CD4-positive, alpha-beta memory T cell (primary cell): ENCODE data around the gene SLC49A3. TPM values are rescaled to one million over a fixed set of nuclear protein-coding genes. Genes with fewer than 3 reads are reported as not detected.

Experiments used
- CTCF ChIA-PET: fragments of 350-600 bp; sonication (Branson Sonifier 250); formaldehyde crosslinking; loops from one replicate; lab custom pipeline; 2021; ENCODE audit warnings: inconsistent platforms; ENCODE audit not compliant: partially characterized antibody; lab: Charles Lee
- POLR2A ChIA-PET: fragments of 350-600 bp; sonication (Branson Sonifier 250); formaldehyde crosslinking; loops from one replicate; lab custom pipeline; 2021; ENCODE audit not compliant: partially characterized antibody; lab: Charles Lee
- DNase-seq, 5 donors: peaks; one replicate each; pipeline versions ENCODE4 v3.0.0 to v3.0.0-alpha.2; 2020 to 2022; ENCODE audit warnings: mixed read lengths in 1 of 5
- H3K27ac ChIP-seq: one replicate; pipeline ENCODE4 v1.7.0; 2013; ENCODE audit warnings: low read depth, low read length
- H3K27me3 ChIP-seq: 2 replicates; pipeline ENCODE4 v1.7.0; 2013; ENCODE audit warnings: mild to moderate bottlenecking, low read length, moderate library complexity; ENCODE audit not compliant: insufficient read depth
- H3K36me3 ChIP-seq: 2 replicates; pipeline ENCODE4 v1.7.0; 2013; ENCODE audit warnings: mild to moderate bottlenecking, low read length, moderate library complexity; ENCODE audit not compliant: insufficient read depth
- H3K4me1 ChIP-seq: 2 replicates; pipeline ENCODE4 v1.7.0; 2013; ENCODE audit warnings: mild to moderate bottlenecking, low read length, moderate library complexity; ENCODE audit not compliant: insufficient read depth
- H3K4me3 ChIP-seq, 2 donors: one replicate each; pipeline ENCODE4 v1.7.0; 2013; ENCODE audit warnings: low read length in 2 of 2, mild to moderate bottlenecking in 1 of 2
- H3K9me3 ChIP-seq, 2 donors: one replicate each; pipeline ENCODE4 v1.7.0; 2013; ENCODE audit warnings: low read length in 2 of 2, control low read depth in 1 of 2; ENCODE audit not compliant: control insufficient read depth in 1 of 2
- H3K27ac Mint-ChIP-seq, 7 donors: one replicate each; pipeline ENCODE4 v1.8.0; 2020 to 2021; ENCODE audit warnings: mixed read lengths in 7 of 7, mild to moderate bottlenecking in 6 of 7, inconsistent platforms in 3 of 7, moderate library complexity in 3 of 7
- H3K27me3 Mint-ChIP-seq, 2 donors: one replicate each; pipeline ENCODE4 v1.8.0; 2020 to 2021; ENCODE audit warnings: mixed read lengths in 2 of 2
- H3K36me3 Mint-ChIP-seq, 2 donors: one replicate each; pipeline ENCODE4 v1.8.0; 2020 to 2021; ENCODE audit warnings: mixed read lengths in 2 of 2, inconsistent platforms in 1 of 2, mild to moderate bottlenecking in 1 of 2
- H3K4me1 Mint-ChIP-seq, 4 donors: one replicate each; pipeline ENCODE4 v1.8.0; 2020 to 2021; ENCODE audit warnings: mixed read lengths in 4 of 4, mild to moderate bottlenecking in 1 of 4
- H3K4me3 Mint-ChIP-seq, 8 donors: one replicate each; pipeline ENCODE4 v1.8.0; 2020 to 2021; ENCODE audit warnings: mixed read lengths in 8 of 8, mild to moderate bottlenecking in 7 of 8, moderate library complexity in 6 of 8, inconsistent platforms in 3 of 8
- H3K9me3 Mint-ChIP-seq, 8 donors: one replicate each; pipeline ENCODE4 v1.8.0; 2020 to 2021; ENCODE audit warnings: mixed read lengths in 8 of 8, mild to moderate bottlenecking in 5 of 8, inconsistent platforms in 3 of 8, moderate library complexity in 1 of 8
- intact Hi-C: fragments of 100-400 bp; cut with micrococcal nuclease; formaldehyde crosslinking; loops from one replicate; pipeline ENCODE4 v1.15.1; 2023
- polyA plus RNA-seq, 2 donors: library from polyadenylated mRNA; unstranded; fragments of 300-500 nt; fragmentation: Illumina TruSeq; gene quantifications; one replicate each; pipeline ENCODE4 v1.2.3, GENCODE V29; 2021
- total RNA-seq, 2 experiments: library from RNA; stranded (reverse); gene quantifications; one replicate each; pipeline ENCODE4 v1.2.3, GENCODE V29; 2021

SLC49A3 gene
- total and polyA plus RNA-seq, 4 experiments from 2014 or later, result 1.0 to 1.7 TPM; not detected in 2

DNA sequence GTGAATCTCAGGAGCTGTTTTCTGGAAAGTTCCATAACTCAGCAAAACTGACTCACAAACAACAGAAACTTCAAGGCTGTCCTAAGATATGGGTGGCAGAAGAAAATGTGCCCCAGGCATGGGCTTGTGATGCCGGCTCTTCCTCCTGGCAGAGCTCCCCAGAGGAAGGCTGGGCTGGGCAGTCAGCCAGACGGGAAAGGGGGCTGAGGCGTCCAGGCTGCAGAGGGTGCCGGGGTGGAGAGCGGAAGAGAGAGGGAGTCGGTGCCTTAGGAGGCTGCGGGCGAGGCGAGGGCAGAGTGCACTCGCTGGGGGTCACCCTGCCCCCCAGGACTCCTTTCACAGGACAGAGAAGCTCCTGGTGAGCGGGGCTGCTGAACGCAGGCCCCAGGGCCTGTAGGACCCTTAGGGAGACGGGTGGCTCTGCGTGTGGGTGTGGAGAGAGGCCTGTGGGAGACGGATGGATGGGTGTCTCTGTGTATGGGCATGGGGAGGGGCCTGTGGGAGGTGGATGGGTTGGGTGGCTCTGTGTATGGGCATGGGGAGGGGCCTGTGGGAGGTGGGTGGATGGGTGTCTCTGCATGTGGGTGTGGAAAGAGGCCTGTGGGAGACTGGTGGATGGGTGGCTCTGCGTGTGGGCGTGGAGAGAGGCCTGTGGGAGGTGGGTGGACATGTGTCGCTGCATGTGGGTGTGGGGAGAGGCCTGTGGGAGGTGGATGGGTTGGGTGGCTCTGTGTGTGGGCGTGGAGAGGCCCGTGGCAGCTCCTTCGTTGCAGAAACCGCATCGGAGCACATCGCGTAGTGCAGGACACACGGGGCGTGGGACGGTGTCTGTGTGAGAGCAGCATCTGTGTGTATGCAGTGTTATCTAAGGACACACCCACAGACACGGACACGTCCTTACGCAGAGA lies 32.6 kb upstream of the SLC49A3 start:
- intact Hi-C loops, result no loop called here
- H3K36me3 Mint-ChIP-seq, result peaks cover 8 to 11% of the 10 kb centered on the region in 2 donors
- H3K4me1 Mint-ChIP-seq, result peaks cover 8 to 33% (median 14%) of the 10 kb centered on the region in 4 donors
- peak overlapping the region in 1 of 7 donors; percentile 7 for H3K27ac Mint-ChIP-seq
- Histone ChIP-seq H3K27ac (no peak overlapping the region), H3K4me3 (no peak overlapping the region), H3K36me3 (no peaks in the 10 kb centered on the region), H3K9me3 (no peaks in the 10 kb centered on the region), H3K27me3 (no peaks in the 10 kb centered on the region), H3K4me1 (no peaks in the 10 kb centered on the region)
- ChIA-PET POLR2A (interaction anchor here (0.5 kb wide), 1 partner anchor 9 kb away, joined by 5 read pairs; no protein-coding TSS in a partner anchor), CTCF (no interaction called here)
- H3K27me3 Mint-ChIP-seq, result no peaks in the 10 kb centered on the region
- no peak for DNase-seq
- H3K9me3 Mint-ChIP-seq, result no peaks in the 10 kb centered on the region
- H3K4me3 Mint-ChIP-seq, result no peak overlapping the region

DNA sequence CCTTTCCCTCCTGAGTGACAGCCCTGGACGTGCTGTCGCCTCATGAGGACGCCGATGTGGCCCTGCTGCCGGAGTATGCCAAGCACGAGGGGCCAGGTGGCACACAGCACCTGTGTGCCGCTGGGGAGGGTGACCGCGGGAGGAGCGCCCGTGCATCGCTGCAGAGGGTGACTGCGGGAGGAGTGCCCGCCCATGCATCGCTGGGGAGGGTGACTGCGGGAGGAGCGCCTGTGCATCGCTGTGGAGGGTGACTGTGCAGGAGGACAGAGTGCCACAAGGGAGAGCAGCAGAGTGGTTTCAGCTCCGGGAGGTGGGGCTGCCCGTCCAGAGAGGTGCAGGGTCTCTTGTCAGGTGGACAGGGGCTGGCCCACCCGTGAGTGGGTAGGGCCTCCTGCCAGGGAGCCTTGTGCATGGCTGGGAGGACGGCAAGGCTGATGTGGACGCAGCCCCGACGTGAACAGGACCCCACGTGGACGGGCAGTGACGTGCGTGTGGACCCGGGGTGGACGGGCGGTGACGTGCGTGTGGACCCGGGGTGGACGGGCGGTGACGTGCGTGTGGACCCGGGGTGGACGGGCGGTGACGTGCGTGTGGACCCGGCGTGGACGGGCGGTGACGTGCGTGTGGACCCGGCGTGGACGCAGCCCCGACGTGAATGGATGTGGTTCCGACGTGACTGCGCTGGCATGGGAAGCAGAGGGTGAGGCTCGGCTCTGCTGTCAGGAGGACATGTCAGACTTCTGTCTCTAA lies 31.3 kb upstream of the SLC49A3 start:
- Mint-ChIP-seq H3K9me3 (no peaks in the 10 kb centered on the region), H3K4me1 (peaks cover 8 to 31% (median 12%) of the 10 kb centered on the region in 4 donors), H3K4me3 (no peak overlapping the region), H3K36me3 (peaks cover 6 to 11% of the 10 kb centered on the region in 2 donors), H3K27me3 (no peaks in the 10 kb centered on the region), H3K27ac (no peak overlapping the region)
- ChIA-PET CTCF (no interaction called here), POLR2A (no interaction called here)
- Histone ChIP-seq H3K27ac (no peak overlapping the region), H3K9me3 (no peaks in the 10 kb centered on the region), H3K27me3 (no peaks in the 10 kb centered on the region), H3K4me3 (no peak overlapping the region), H3K36me3 (no peaks in the 10 kb centered on the region), H3K4me1 (no peaks in the 10 kb centered on the region)
- no peak for DNase-seq
- intact Hi-C loops, result no loop called here

GRCh38 chr4:718460-718859 lies 29.5 kb upstream of the SLC49A3 start:
- peaks cover 4 to 32% (median 11%) of the 10 kb centered on the region in 4 donors for H3K4me1 Mint-ChIP-seq
- no peak overlapping the region for H3K4me3 Mint-ChIP-seq
- intact Hi-C loops, result no loop called here
- ChIA-PET POLR2A (no interaction called here), CTCF (no interaction called here)
- DNase-seq, result no peak
- no peak overlapping the region for H3K27ac Mint-ChIP-seq
- no peaks in the 10 kb centered on the region for H3K27me3 ChIP-seq
- no peaks in the 10 kb centered on the region for H3K36me3 ChIP-seq
- H3K9me3 ChIP-seq, result no peaks in the 10 kb centered on the region
- no peaks in the 10 kb centered on the region for H3K4me1 ChIP-seq
- no peak overlapping the region for H3K27ac ChIP-seq
- H3K4me3 ChIP-seq, result no peak overlapping the region
- no peaks in the 10 kb centered on the region for H3K9me3 Mint-ChIP-seq
- H3K27me3 Mint-ChIP-seq, result no peaks in the 10 kb centered on the region
- peaks cover 9 to 11% of the 10 kb centered on the region in 2 donors for H3K36me3 Mint-ChIP-seq

DNA sequence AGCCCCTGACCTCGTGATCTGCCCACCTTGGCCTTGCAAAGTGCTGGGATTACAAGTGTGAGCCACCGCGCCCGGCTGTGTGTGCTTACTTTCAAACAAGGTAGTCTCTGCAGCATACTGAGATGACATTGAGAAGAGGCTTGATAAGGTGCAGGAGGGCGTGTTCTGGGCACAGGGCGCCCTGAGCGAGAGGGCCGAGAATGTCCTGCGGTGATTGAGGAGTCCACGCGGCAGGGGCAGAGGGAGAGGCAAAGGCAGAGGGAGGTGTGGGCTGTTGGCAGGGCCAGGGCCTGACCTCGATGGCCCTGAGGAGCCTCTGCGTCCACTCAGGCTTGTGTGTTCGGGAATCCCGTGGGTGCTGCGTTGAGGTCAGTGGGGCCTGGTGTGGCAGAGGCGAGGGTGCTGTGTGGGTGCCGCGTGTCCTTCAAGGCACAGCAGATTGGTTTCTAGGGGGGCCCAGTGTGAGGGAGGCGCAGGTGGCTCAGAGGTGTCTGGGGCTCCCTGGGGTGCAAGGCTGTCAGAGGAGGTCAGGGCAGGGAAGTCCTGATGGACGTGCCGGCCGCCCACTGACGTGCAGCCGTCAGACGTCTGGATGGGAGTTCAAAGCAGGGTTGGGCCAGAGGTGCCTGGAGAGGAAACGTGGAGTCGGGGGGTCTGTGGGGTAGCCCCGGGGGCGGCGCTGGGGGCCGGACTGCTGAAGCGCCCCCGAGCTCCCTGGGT lies 28.8 kb upstream of the SLC49A3 start:
- H3K4me3 Mint-ChIP-seq, result no peak overlapping the region
- CTCF ChIA-PET, result no interaction called here
- H3K27me3 Mint-ChIP-seq, result no peaks in the 10 kb centered on the region

GRCh38 chr4:714087-714486 lies 25.1 kb upstream of the SLC49A3 start:
- H3K27ac Mint-ChIP-seq, result no peak overlapping the region
- intact Hi-C loops, result no loop called here
- H3K4me3 ChIP-seq, result no peak overlapping the region
- peaks cover 0 to 5% of the 10 kb centered on the region in 2 donors for H3K36me3 Mint-ChIP-seq
- no peak for DNase-seq
- H3K4me1 Mint-ChIP-seq, result peaks cover 13 to 42% (median 19%) of the 10 kb centered on the region in 4 donors
- H3K27me3 Mint-ChIP-seq, result no peaks in the 10 kb centered on the region
- H3K4me1 ChIP-seq, result no peaks in the 10 kb centered on the region
- CTCF ChIA-PET, result no interaction called here
- H3K27me3 ChIP-seq, result no peaks in the 10 kb centered on the region
- no peaks in the 10 kb centered on the region for H3K36me3 ChIP-seq
- POLR2A ChIA-PET, result no interaction called here
- no peaks in the 10 kb centered on the region for H3K9me3 Mint-ChIP-seq
- H3K9me3 ChIP-seq, result no peaks in the 10 kb centered on the region
- H3K27ac ChIP-seq, result no peak overlapping the region
- no peak overlapping the region for H3K4me3 Mint-ChIP-seq

More for the DNA sequence above, 28.8 kb upstream of the SLC49A3 start:
- Histone ChIP-seq H3K9me3 (no peaks in the 10 kb centered on the region), H3K4me1 (no peaks in the 10 kb centered on the region), H3K36me3 (no peaks in the 10 kb centered on the region), H3K27me3 (no peaks in the 10 kb centered on the region), H3K4me3 (no peak overlapping the region), H3K27ac (no peak overlapping the region)
- DNase-seq, result no peak
- Mint-ChIP-seq H3K9me3 (no peaks in the 10 kb centered on the region), H3K36me3 (peaks cover 7 to 11% of the 10 kb centered on the region in 2 donors), H3K27ac (peak overlapping the region in 5 of 7 donors; percentile 29 to 87 (median 69)), H3K4me1 (peaks cover 4 to 36% (median 9%) of the 10 kb centered on the region in 4 donors)
- intact Hi-C loops, result no loop called here
- POLR2A ChIA-PET, result no interaction called here

GRCh38 chr4:712916-713632 lies 24.1 kb upstream of the SLC49A3 start:
- no peaks in the 10 kb centered on the region for H3K9me3 ChIP-seq
- H3K4me1 ChIP-seq, result peaks cover 9% of the 10 kb centered on the region
- Mint-ChIP-seq H3K4me3 (no peak overlapping the region), H3K36me3 (peaks cover 0 to 5% of the 10 kb centered on the region in 2 donors), H3K27me3 (no peaks in the 10 kb centered on the region), H3K4me1 (peaks cover 17 to 48% (median 24%) of the 10 kb centered on the region in 4 donors), H3K9me3 (no peaks in the 10 kb centered on the region), H3K27ac (peak overlapping the region in 1 of 7 donors; percentile 17)
- intact Hi-C loops, result no loop called here
- no peaks in the 10 kb centered on the region for H3K27me3 ChIP-seq
- ChIA-PET POLR2A (interaction anchor here (0.7 kb wide), 1 partner anchor 8 kb away, joined by 5 read pairs; no protein-coding TSS in a partner anchor), CTCF (no interaction called here)
- H3K4me3 ChIP-seq, result no peak overlapping the region
- no peaks in the 10 kb centered on the region for H3K36me3 ChIP-seq
- DNase-seq, result no peak
- H3K27ac ChIP-seq, result no peak overlapping the region
